Neuron (in vitro differentiated cells): ENCODE measurements around the gene SLC36A4.
"Not testable (repeated sequence)": the region's sequence is repeated elsewhere in the genome, so short reads cannot be mapped to it uniquely, and the experiment has no call there.

Experiments used
- H2AFZ ChIP-seq: one replicate; pipeline ENCODE4 v1.6.1; 2013; ENCODE audit warnings: low read depth, mild to moderate bottlenecking, inconsistent platforms, low read length, moderate library complexity
- H3K27me3 ChIP-seq: one replicate; pipeline ENCODE4 v1.6.1; 2013; ENCODE audit warnings: low read length; ENCODE audit not compliant: insufficient read depth
- H3K36me3 ChIP-seq: one replicate; pipeline ENCODE4 v1.6.1; 2013; ENCODE audit warnings: low read length; ENCODE audit not compliant: insufficient read depth
- H3K4me1 ChIP-seq: one replicate; pipeline ENCODE4 v1.6.1; 2013; ENCODE audit warnings: low read length; ENCODE audit not compliant: insufficient read depth
- H3K4me3 ChIP-seq: 2 replicates; pipeline ENCODE4 v1.5.1; 2013; ENCODE audit warnings: mild to moderate bottlenecking, low read length, moderate library complexity
- H3K9me3 ChIP-seq: one replicate; pipeline ENCODE4 v1.6.1; 2013; ENCODE audit warnings: low read length

The SLC36A4 gene

DNA sequence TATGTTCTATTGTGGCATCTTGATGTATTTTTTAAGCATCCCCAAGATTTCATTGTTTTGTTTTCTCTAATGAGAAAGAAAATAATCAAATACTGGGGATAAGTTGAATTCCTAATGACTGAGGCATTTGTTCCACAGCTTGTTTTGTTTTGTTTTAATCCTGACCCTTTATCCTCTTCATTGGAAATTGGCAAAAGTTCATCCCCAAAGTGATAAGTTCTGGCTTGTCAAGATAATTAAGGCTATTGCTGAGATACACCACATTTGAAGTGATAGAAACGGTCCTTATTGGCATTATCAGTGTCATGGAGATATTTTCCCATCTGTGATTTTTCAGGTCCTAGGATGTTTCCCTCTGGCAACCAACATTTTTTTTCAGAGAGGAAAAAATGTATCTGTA, 65.0 kb downstream of the SLC36A4 start:
- Histone ChIP-seq H3K27me3 (no peaks in the 10 kb centered on the region), H3K4me1 (peaks cover 12% of the 10 kb centered on the region), H3K9me3 (no peaks in the 10 kb centered on the region), H3K4me3 (no peak overlapping the region), H2AFZ (no peak overlapping the region), H3K36me3 (no peaks in the 10 kb centered on the region)

DNA sequence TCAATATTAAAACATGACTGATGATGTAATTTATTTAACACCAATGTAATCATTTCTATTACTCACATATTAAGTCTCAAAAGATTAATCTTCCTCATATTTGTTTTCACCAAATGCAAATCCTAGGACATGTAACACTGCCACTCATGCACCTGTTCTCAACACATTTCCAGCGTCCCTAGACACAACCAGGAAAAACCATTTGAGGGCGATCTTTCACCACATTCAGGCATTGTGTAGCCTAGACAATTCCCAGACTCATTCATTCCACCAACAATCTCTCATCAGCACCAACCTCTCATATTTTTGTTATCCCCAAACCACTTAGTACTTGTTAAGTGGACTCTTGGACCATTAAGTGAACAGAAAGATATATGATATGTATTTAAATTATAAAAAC, 66.1 kb downstream of the SLC36A4 start:
- H3K36me3 ChIP-seq, result no peaks in the 10 kb centered on the region
- H3K9me3 ChIP-seq, result no peaks in the 10 kb centered on the region
- peaks cover 12% of the 10 kb centered on the region for H3K4me1 ChIP-seq
- no peak overlapping the region for H2AFZ ChIP-seq
- H3K27me3 ChIP-seq, result no peaks in the 10 kb centered on the region
- H3K4me3 ChIP-seq, result no peak overlapping the region

DNA sequence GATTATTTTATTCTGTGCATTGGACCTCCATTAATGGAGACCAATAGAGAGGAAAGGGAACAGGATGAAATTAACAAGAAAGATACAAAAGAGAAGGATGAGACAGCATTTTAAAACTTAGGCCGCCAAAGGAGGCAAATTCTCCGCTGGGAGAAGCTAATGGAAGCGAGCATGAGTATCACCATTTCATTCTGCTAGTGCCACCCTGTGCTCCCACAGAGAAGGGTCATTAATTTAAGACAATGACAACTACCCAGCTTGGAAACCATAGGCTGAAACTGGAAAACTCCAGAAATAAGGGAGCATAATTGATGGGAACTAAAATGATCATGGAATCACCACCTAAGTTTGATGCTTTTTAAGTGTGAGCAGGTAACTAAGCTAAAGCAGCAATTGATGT, 69.2 kb downstream of the SLC36A4 start:
- H3K4me3 ChIP-seq, result no peak overlapping the region
- H3K4me1 ChIP-seq, result peaks cover 1% of the 10 kb centered on the region
- H2AFZ ChIP-seq, result no peak overlapping the region
- no peaks in the 10 kb centered on the region for H3K9me3 ChIP-seq
- no peaks in the 10 kb centered on the region for H3K27me3 ChIP-seq
- H3K36me3 ChIP-seq, result no peaks in the 10 kb centered on the region

DNA sequence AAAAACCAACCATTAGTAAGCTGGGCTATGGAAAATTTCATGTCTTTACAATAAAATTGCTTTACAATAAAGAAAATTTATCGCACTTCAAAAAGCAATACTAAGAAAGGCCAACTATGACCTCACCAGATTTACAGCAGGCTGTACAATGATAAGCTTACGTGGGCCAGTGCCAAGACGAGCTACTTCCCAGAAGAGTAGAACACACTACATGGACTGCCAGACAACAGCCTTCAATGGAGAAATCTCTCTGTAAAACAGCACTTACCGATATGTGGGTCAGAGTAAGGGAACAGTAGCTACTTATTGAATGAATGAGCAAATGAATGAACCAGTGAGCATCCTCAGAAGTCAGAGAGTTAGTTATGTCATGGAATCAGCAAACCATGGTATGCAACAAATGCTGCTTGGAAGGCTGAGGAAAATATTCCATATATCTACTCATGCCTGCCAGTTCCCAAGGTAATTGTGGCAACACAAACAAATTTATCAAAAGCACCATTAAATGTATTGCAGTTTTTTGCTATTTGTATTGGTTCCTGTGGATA, 74.4 kb downstream of the SLC36A4 start:
- peaks cover 4% of the 10 kb centered on the region for H3K4me1 ChIP-seq
- H3K36me3 ChIP-seq, result no peaks in the 10 kb centered on the region
- H2AFZ ChIP-seq, result no peak overlapping the region
- H3K9me3 ChIP-seq, result no peaks in the 10 kb centered on the region
- no peaks in the 10 kb centered on the region for H3K27me3 ChIP-seq
- no peak overlapping the region for H3K4me3 ChIP-seq

DNA sequence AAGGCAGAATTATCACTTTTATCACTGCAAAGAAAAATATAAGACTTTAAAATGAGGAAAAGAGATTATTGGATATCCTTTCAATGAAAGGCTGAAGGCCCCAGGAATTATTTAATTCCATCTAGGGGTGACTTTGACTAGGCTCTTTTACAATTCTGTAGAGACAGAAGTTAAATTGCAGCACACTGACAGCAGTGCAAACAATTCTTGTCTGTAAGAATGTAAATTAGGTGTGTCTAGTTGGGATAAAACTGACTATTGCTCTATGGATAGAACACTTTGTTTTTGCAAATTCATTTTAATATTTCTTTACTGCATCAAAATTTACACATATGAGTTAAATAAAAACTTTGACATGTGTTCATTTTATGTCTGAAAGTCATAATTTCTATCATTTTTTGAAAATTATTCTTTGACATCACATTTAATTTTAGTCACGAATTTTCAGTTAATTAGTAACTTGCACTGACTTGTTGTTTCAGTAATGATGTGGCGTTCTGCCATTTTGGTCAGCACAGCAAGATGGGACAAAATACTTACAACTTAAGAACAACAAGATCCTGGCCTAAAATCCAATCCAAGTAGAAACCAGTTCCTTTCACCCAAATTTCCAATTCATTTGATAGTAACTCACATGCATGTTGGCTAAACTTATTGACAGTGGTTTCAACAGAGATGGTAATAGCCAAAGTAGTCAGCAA, 75.1 kb downstream of the SLC36A4 start:
- H3K36me3 ChIP-seq, result no peaks in the 10 kb centered on the region
- H3K9me3 ChIP-seq, result no peaks in the 10 kb centered on the region
- no peak overlapping the region for H2AFZ ChIP-seq
- H3K4me1 ChIP-seq, result peaks cover 8% of the 10 kb centered on the region
- no peaks in the 10 kb centered on the region for H3K27me3 ChIP-seq
- no peak overlapping the region for H3K4me3 ChIP-seq

DNA sequence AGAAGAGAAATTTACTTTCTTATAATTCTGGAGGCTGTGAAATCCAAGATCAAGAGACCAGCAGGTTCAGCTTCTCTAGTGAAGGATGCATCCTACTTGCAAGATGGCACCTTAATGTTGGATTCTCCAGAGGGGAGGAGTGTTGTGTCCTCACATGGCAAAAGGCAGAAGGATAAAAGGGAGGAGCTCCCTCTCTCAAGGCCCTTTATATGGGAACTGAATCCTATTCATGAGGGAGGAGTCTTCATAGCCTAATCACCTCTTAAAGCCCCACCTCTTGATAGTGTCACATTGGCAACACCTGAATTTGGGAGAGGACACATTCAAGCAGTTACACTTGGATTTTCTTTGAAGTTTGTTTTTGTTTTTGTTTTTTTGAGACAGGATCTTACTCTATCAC, 79.5 kb downstream of the SLC36A4 start:
- Histone ChIP-seq H3K36me3 (no peaks in the 10 kb centered on the region), H3K9me3 (no peaks in the 10 kb centered on the region), H3K4me3 (no peak overlapping the region), H3K4me1 (peaks cover 22% of the 10 kb centered on the region), H2AFZ (no peak overlapping the region), H3K27me3 (no peaks in the 10 kb centered on the region)

DNA sequence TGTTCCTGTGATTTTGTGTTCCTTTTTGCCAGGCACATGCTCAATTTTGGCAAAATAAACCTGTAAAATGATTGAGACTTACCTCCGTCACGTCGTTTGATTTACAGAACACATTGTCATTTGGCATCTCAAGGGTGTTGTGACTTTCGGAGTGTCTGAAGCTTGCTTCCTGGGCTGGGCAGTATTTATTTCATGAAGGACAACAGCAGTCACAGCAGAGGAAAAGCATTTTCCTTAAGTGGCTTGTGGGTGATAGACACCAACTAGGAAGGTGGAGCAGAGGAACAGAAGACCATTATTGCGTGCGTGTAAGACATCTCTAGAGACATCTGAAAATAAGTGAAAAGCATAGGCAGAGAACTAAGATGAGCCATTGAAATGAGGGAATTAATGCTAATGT, 80.2 kb downstream of the SLC36A4 start:
- Histone ChIP-seq H3K27me3 (no peaks in the 10 kb centered on the region), H2AFZ (peak overlapping the region; percentile 80), H3K4me1 (peaks cover 23% of the 10 kb centered on the region), H3K9me3 (no peaks in the 10 kb centered on the region), H3K36me3 (no peaks in the 10 kb centered on the region), H3K4me3 (no peak overlapping the region)

DNA sequence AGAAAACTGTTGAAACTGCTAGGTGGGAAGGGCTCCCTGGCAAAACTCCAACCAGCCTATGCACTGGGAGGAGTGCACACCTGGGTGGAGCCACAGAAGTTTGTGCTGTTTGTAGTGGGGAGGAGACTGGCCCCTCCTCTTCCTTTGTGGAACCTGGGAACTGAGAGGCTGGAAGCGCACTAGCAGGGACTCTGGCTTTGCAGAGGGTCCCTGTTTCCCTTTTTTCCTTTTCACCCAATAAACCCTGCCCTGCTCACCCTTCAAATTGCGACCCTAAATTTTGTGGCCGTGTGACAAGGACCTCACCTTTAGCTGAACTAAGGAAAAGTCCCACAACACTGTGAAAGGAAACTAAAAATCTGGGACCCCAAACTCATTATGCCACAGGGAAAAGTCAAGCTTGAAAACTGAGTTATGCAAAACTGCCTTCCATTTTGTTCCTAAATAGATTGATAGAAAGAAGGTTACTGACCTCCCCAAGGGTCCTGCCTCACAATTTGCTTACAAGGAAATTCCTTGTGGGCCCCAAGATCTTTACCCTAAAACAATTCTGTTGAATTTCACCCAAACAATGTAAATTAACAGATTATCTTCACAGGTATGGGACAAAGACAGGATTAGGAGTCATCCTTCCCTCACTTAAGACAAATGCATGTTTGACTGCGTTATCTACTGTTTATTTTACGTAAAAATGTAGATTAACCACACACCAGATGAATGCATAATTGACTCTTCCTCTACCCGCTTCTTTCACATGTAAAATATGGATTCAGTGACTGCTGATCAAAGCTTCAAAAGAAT, 81.0 kb downstream of the SLC36A4 start:
- Histone ChIP-seq H3K9me3 (no peaks in the 10 kb centered on the region), H3K4me3 (no peak overlapping the region), H3K36me3 (no peaks in the 10 kb centered on the region), H2AFZ (peak overlapping the region; percentile 80), H3K27me3 (no peaks in the 10 kb centered on the region), H3K4me1 (peaks cover 27% of the 10 kb centered on the region)

DNA sequence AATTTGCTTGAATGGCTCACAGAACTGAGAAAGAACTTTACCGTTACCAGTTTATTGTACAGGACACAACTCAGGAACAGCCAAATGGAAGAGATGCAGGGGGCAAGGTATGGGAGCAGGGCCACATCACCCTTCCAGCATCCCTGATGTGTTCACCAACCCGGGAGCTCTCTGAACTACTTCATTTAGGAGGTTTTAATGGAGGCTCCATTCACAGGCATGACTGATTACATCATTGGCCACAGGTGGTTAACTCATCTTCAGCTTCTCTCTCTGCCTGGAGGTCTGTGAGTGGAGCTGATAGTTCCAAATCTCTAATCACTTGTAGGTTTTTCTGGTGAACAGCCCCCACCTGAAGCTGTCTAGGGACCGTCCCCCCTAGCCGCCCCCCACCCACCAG, 83.5 kb downstream of the SLC36A4 start:
- no peaks in the 10 kb centered on the region for H3K9me3 ChIP-seq
- H3K4me1 ChIP-seq, result peaks cover 33% of the 10 kb centered on the region
- H3K27me3 ChIP-seq, result no peaks in the 10 kb centered on the region
- no peak overlapping the region for H2AFZ ChIP-seq
- H3K4me3 ChIP-seq, result no peak overlapping the region
- H3K36me3 ChIP-seq, result no peaks in the 10 kb centered on the region

DNA sequence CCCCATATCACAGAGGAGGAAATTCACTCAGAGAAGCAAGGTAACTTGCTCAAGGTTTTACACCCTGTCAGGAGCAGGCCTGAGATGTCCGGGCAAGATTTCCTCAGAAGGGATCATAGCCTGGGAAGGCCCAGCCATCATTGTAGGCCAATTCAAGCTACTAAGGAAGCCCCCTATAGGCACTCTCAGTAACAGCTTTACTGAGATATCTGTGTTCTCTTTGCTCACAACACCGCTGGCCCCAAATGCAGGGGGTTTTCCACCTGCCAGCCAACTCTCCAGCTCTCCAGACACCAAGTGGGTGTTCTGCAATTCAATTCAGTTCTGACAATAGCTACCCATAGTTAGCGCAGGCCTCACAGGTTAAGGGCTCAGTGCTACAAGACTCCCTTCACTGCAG, 84.0 kb downstream of the SLC36A4 start:
- Histone ChIP-seq H2AFZ (no peak overlapping the region), H3K27me3 (no peaks in the 10 kb centered on the region), H3K9me3 (no peaks in the 10 kb centered on the region), H3K36me3 (no peaks in the 10 kb centered on the region), H3K4me3 (no peak overlapping the region), H3K4me1 (peaks cover 33% of the 10 kb centered on the region)

DNA sequence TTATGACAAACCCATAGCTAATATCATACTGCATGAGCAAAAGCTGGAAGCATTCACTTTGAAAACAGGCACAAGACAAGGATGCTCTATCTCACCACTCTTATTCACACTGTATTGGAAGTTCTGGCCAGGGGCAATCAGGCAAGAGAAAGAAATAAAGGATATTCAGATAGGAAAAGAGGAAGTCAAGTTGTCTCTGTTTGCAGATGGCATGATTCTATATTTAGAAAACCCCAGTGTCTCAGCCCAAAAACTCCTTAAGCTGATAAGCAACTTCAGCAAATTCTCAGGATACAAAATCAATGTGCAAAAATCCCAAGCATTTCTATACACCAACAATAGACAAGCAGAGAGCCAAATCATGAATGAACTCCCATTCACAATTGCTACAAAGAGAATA, 86.6 kb downstream of the SLC36A4 start:
- H3K27me3 ChIP-seq, H2AFZ ChIP-seq, H3K36me3 ChIP-seq: not testable (repeated sequence)

DNA sequence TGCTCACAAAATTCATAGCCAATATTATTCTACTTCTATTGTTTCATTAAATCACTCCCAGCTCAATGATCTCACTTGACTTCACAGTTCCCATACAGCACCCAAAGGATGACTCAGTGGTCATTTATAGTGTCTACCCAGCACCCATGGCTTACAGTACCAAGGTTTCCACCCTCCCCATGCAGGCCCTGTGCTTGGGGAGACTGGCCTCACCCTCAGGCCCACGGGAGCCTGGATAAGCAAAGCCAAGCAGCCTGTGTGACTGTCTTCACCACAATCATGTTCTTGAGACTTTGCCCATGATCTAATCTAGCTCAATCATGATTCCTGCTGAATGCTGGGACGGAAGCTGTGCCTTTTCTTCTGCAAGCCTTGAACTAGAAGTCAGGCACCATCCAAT, 97.6 kb downstream of the SLC36A4 start:
- Histone ChIP-seq H3K36me3 (no peaks in the 10 kb centered on the region), H3K4me1 (peaks cover 16% of the 10 kb centered on the region), H2AFZ (no peak overlapping the region), H3K4me3 (no peak overlapping the region), H3K9me3 (no peaks in the 10 kb centered on the region), H3K27me3 (no peaks in the 10 kb centered on the region)

More for the DNA sequence above, 86.6 kb downstream of the SLC36A4 start:
- H3K4me3 ChIP-seq, H3K9me3 ChIP-seq: not testable (repeated sequence)
- peaks cover 15% of the 10 kb centered on the region for H3K4me1 ChIP-seq

DNA sequence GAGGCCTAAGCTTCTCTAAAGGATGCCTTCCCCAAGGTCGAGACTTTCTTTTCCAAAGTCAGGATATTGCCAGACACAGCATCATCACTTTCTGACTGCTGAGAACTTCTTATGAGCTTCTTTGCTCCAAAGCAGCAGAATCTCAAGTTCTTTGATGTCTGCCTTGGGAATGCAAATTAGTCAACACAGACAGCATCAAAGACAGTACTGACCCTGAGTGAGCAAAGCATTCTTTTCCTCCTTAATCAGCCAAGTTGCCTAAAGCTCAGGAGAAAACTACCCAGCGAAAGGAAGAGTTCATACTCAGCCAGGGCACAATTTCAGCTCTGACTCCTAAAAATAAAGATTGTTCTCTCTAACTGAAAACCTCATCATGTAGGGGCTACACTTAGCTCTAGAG, 98.0 kb downstream of the SLC36A4 start:
- no peak overlapping the region for H3K4me3 ChIP-seq
- peaks cover 16% of the 10 kb centered on the region for H3K4me1 ChIP-seq
- no peak overlapping the region for H2AFZ ChIP-seq
- H3K27me3 ChIP-seq, result no peaks in the 10 kb centered on the region
- no peaks in the 10 kb centered on the region for H3K9me3 ChIP-seq
- no peaks in the 10 kb centered on the region for H3K36me3 ChIP-seq
